ENCODE measurements around the gene LSP1.

DNA sequence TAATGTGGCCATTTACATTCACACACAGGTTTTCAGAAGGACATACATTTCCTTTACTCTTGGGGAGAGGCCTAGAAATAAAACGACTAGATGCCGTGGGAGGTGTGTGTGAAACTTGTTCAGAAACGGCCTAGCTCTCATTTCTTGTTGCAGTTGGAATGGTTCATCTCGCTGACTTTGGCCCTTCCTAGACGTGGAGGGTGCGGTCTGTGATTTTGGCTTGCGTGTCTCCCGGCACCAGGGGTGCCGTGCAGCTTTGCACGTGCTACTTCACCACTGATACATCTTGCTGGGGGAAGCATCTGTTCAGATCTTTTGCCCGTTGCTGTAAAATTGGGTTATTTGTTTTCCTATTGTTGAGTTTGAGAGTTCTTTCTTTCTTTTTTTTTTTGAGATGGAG lies 41.9 kb downstream of the LSP1 start:
- TF ChIP-seq POU2F2 (IDR thresholded peaks at IDR 0.05; ENCODE audit: low read depth, low read length), result no peak
- TF ChIP-seq POLR2AphosphoS5 (IDR thresholded peaks at IDR 0.05; ENCODE audit: low read depth, low read length), result no peak
- no peak for TF ChIP-seq PAX5 (IDR thresholded peaks at IDR 0.05; ENCODE audit: insufficient read depth, low read length, severe bottlenecking)
- no peak for TF ChIP-seq POLR2A (IDR thresholded peaks at IDR 0.05; ENCODE audit: low read depth, low read length)
- TF ChIP-seq TAF1 (IDR thresholded peaks at IDR 0.05; ENCODE audit: low read depth, low read length), result no peak

Measured in GM12891 (cell line).